Measurements from ENCODE around the gene JCAD. TPM values are rescaled to one million over a fixed set of nuclear protein-coding genes. Genes with fewer than 3 reads are reported as not detected.

JCAD gene
- total and polyA plus RNA-seq, 2 experiments from 2014 or later: 0.78 to 2.1 TPM

DNA sequence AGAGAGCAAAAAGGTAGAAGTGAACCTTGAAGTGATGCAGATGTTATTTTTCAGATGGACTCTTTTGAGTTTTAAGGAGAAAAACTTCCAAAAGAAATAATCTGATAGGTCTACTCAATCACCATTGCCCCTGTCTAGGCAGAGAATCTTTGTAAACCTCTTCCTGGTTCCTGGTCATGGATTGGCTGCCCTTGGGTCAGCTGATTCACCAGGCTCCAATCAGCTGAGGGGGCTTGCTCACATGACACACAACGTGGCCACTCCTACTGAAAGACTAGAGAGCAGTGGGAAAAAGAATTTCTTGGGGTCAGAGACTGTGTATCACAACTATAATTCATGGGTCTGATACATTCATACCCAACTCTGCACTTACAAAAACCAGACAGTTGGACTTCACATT, 20.0 kb upstream of the JCAD start (continued):
- TF ChIP-seq, protein P1, sequence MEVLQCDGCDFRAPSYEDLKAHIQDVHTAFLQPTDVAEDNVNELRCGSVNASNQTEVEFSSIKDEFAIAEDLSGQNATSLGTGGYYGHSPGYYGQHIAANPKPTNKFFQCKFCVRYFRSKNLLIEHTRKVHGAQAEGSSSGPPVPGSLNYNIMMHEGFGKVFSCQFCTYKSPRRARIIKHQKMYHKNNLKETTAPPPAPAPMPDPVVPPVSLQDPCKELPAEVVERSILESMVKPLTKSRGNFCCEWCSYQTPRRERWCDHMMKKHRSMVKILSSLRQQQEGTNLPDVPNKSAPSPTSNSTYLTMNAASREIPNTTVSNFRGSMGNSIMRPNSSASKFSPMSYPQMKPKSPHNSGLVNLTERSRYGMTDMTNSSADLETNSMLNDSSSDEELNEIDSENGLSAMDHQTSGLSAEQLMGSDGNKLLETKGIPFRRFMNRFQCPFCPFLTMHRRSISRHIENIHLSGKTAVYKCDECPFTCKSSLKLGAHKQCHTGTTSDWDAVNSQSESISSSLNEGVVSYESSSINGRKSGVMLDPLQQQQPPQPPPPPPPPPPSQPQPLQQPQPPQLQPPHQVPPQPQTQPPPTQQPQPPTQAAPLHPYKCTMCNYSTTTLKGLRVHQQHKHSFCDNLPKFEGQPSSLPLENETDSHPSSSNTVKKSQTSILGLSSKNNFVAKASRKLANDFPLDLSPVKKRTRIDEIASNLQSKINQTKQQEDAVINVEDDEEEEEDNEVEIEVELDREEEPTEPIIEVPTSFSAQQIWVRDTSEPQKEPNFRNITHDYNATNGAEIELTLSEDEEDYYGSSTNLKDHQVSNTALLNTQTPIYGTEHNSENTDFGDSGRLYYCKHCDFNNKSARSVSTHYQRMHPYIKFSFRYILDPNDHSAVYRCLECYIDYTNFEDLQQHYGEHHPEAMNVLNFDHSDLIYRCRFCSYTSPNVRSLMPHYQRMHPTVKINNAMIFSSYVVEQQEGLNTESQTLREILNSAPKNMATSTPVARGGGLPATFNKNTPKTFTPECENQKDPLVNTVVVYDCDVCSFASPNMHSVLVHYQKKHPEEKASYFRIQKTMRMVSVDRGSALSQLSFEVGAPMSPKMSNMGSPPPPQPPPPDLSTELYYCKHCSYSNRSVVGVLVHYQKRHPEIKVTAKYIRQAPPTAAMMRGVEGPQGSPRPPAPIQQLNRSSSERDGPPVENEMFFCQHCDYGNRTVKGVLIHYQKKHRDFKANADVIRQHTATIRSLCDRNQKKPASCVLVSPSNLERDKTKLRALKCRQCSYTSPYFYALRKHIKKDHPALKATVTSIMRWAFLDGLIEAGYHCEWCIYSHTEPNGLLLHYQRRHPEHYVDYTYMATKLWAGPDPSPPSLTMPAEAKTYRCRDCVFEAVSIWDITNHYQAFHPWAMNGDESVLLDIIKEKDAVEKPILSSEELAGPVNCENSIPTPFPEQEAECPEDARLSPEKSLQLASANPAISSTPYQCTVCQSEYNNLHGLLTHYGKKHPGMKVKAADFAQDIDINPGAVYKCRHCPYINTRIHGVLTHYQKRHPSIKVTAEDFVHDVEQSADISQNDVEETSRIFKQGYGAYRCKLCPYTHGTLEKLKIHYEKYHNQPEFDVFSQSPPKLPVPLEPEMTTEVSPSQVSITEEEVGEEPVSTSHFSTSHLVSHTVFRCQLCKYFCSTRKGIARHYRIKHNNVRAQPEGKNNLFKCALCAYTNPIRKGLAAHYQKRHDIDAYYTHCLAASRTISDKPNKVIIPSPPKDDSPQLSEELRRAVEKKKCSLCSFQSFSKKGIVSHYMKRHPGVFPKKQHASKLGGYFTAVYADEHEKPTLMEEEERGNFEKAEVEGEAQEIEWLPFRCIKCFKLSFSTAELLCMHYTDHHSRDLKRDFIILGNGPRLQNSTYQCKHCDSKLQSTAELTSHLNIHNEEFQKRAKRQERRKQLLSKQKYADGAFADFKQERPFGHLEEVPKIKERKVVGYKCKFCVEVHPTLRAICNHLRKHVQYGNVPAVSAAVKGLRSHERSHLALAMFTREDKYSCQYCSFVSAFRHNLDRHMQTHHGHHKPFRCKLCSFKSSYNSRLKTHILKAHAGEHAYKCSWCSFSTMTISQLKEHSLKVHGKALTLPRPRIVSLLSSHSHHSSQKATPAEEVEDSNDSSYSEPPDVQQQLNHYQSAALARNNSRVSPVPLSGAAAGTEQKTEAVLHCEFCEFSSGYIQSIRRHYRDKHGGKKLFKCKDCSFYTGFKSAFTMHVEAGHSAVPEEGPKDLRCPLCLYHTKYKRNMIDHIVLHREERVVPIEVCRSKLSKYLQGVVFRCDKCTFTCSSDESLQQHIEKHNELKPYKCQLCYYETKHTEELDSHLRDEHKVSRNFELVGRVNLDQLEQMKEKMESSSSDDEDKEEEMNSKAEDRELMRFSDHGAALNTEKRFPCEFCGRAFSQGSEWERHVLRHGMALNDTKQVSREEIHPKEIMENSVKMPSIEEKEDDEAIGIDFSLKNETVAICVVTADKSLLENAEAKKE (CRISPR knock-in tag; IDR thresholded peaks at IDR 0.05): no peak

DNA sequence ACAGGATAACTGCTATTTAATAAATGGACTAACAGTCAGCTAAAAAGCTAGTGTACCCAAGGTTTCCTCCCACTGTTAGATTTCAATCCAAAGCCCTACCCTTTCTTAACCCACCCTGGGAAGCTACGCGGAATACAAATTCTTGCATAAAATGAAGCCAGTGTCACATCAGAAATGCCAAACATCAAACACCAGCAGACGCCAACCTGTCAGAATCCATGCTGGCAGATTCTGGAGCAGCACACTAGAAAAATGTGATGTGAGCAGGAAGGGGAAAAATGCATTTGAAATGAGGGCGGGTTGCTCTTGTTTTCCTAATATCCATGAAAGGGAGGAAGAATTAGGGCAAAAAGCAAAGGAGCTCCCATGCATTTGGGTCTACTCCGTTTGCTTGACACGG, 16.1 kb upstream of the JCAD start:
- no peak overlapping the region for H3K27ac ChIP-seq (ENCODE audit: low read depth)
- H3K4me2 ChIP-seq: no peak overlapping the region
- no peak for TF ChIP-seq ZNF331 (CRISPR knock-in tag; IDR thresholded peaks at IDR 0.05; ENCODE audit: low read depth)
- TF ChIP-seq JUNB (IDR thresholded peaks at IDR 0.05; ENCODE audit: unreplicated experiment): no peak
- TF ChIP-seq, protein P1 (CRISPR knock-in tag; IDR thresholded peaks at IDR 0.05): no peak
- TF ChIP-seq, protein P2, sequence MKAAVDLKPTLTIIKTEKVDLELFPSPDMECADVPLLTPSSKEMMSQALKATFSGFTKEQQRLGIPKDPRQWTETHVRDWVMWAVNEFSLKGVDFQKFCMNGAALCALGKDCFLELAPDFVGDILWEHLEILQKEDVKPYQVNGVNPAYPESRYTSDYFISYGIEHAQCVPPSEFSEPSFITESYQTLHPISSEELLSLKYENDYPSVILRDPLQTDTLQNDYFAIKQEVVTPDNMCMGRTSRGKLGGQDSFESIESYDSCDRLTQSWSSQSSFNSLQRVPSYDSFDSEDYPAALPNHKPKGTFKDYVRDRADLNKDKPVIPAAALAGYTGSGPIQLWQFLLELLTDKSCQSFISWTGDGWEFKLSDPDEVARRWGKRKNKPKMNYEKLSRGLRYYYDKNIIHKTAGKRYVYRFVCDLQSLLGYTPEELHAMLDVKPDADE (IDR thresholded peaks at IDR 0.05): no peak
- TF ChIP-seq POLR2AphosphoS5 (IDR thresholded peaks at IDR 0.05; ENCODE audit: low read depth): no peak
- no peak for TF ChIP-seq STAT1 (IDR thresholded peaks at IDR 0.05; ENCODE audit: unreplicated experiment)
- no peak for TF ChIP-seq EZH2 (IDR thresholded peaks at IDR 0.05; ENCODE audit: low read depth, unreplicated experiment)
- no peak for TF ChIP-seq NANOG (IDR thresholded peaks at IDR 0.05; ENCODE audit: borderline replicate concordance)
- TF ChIP-seq CREB1 (CRISPR knock-in tag; IDR thresholded peaks at IDR 0.05; ENCODE audit: low read depth): no peak

More for the DNA sequence above, 16.1 kb upstream of the JCAD start:
- H3K4me1 ChIP-seq (ENCODE audit: insufficient read depth): no peaks in the 10 kb centered on the region
- H3F3A ChIP-seq (replicated peaks; ENCODE audit: low read depth): no peaks in the 10 kb centered on the region
- no peaks in the 10 kb centered on the region for H3K36me3 Mint-ChIP-seq (ENCODE audit: low read depth)
- no peak overlapping the region for H3K4me3 ChIP-seq
- no peaks in the 10 kb centered on the region for H3K27me3 ChIP-seq (ENCODE audit: insufficient read depth)
- DNase-seq (ENCODE audit: low spot score) (no peak), ATAC-seq (no peak)
- no peaks in the 10 kb centered on the region for H3K9me2 ChIP-seq (ENCODE audit: insufficient read depth)
- H3K79me2 ChIP-seq (replicated peaks; ENCODE audit: insufficient read depth): no peaks in the 10 kb centered on the region
- no peak overlapping the region for H3K4me3 Mint-ChIP-seq
- no peak overlapping the region for H3K27ac Mint-ChIP-seq
- peaks cover 2% of the 10 kb centered on the region for H3K27me3 Mint-ChIP-seq (ENCODE audit: insufficient read depth, low read depth, poor library complexity)
- H3K9me3 Mint-ChIP-seq: no peaks in the 10 kb centered on the region
- H4K20me1 ChIP-seq (replicated peaks; ENCODE audit: insufficient read depth): no peaks in the 10 kb centered on the region
- no peaks in the 10 kb centered on the region for H3K36me3 ChIP-seq (ENCODE audit: insufficient read depth)
- H3K4me1 Mint-ChIP-seq: peaks cover 3% of the 10 kb centered on the region; the same call in 2 of the 3 replicates
- no peak overlapping the region for H2AFZ ChIP-seq

All from GM23338 (cell line).